Fibroblast of pulmonary artery (primary cell): Measurements from ENCODE around the gene COL19A1.
A peak's percentile ranks its signal among the peaks of the same experiment; 100 is the strongest.

Source experiments
- DNase-seq: peaks from one replicate; pipeline ENCODE4 v3.0.0-alpha.2; 2010; ENCODE audit warnings: low read depth
- H3K4me3 ChIP-seq: replicated peaks from 2 replicates; pipeline ENCODE4 v1.5.1; 2011; ENCODE audit warnings: low read depth, mild to moderate bottlenecking, control low read depth, low read length, moderate library complexity
- CTCF ChIP-seq: IDR thresholded peaks from 2 replicates; pipeline ENCODE4 v1.5.1; 2011; ENCODE audit warnings: mild to moderate bottlenecking, control low read depth, low read length, inconsistent platforms; ENCODE audit errors: missing control alignments

The COL19A1 gene

DNA sequence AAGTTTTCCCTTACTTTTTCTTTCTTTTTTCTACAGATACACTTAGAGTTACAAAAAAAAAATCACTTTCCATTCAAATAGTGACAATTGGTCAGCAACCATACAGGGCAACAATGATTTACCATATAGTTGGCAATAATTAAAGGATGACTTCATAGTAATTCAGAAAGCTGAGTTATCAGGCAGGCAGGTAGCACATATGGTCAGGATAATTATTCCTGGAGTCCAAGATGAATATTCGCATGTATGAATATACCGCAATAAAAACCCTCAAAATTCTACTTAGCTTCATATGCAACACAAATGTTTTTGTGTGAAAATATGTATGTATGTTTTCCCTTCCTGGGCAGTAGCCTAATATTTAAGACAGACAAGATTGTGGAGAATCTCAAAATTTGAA lies 34.5 kb downstream of the COL19A1 start:
- H3K4me3 ChIP-seq = no peak overlapping the region
- no peak for TF ChIP-seq CTCF
- no peak for DNase-seq

DNA sequence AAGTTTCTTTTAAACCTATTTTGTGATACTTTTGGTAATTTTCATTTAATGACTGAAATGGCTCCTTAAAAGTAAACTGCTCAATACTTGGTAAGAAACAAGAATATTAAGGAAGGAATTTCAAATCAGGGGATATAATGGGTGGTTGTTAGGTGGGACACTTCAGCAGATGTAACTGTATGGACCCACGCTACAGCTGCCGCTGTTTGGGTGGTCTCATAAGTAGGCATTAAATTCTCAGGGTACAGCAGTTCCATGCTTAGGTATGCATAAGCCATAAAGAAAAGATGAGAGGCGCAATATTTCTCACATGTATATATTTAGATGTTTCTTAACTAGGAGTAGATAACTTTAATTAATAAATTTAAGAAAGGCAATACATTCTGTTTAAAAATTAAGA lies 35.0 kb downstream of the COL19A1 start:
- no peak for TF ChIP-seq CTCF
- DNase-seq = no peak
- H3K4me3 ChIP-seq = no peak overlapping the region

DNA sequence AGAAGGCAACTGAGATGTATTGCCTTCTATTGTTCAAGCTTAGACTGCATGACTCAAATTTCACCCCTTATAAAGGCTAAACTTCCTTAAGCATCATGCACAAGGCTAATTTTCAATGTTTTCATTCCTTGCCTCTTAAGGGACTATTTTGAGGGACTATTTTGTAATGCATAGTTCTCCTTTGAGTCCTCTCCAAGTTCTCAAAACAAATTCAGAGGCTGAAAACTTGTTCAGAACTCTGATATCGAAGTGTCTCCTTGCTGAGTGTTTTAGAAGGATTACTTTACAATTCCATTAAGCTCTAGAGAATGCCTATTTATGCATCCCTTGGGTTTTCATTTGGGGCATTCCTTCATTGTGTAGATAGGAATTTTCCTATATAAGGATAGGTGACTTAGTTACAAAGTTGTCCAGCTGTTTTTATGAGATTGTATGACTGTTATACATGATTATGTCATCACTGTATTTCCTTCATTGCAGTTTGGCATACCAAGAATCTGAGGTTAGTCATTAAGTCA lies 41.7 kb downstream of the COL19A1 start:
- no peak overlapping the region for H3K4me3 ChIP-seq
- no peak for TF ChIP-seq CTCF
- peak; percentile 39 for DNase-seq

DNA sequence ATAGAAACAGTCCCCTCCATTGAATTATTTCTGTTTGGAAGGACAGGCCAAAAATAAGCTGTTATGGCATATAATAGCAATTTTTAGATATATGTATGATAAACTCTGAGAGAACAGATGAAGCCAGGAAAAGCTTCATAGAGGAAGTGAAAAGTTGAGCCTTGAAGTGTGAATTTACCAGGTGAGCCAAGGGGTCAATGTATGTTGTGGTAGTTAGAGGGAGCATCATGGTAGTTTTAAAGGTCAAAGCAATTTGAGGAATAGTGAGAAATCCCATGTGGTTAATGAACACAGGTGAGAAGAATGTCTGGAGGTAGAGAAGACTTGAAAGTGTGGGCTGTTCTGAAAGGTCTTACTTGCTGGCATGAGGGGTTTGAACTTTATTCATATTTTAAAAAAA lies 47.0 kb downstream of the COL19A1 start:
- no peak overlapping the region for H3K4me3 ChIP-seq
- TF ChIP-seq CTCF = no peak
- no peak for DNase-seq

GRCh38 chr6:69914015-69914485 lies 47.7 kb downstream of the COL19A1 start:
- DNase-seq = no peak
- TF ChIP-seq CTCF = no peak
- H3K4me3 ChIP-seq = no peak overlapping the region

GRCh38 chr6:69915346-69915745 lies 49.0 kb downstream of the COL19A1 start:
- peak; percentile 12 for DNase-seq
- H3K4me3 ChIP-seq = no peak overlapping the region
- no peak for TF ChIP-seq CTCF

- no peak for TF ChIP-seq CTCF
- no peak overlapping the region for H3K4me3 ChIP-seq
- peak; percentile 54 for DNase-seq
These were observed 51.5 kb downstream of the COL19A1 start for GRCh38 chr6:69917834-69918233.
